Thyroid gland (tissue), 4 donors: Measurements from ENCODE around the gene ST3GAL3.

Experiments used
- CTCF ChIP-seq, 6 experiments: fragments of 200-600 bp in 3 of 6; fragments of 450-650 bp in 3 of 6; sonication (generic) in 3 of 6; IDR thresholded peaks; one replicate each; pipeline ENCODE4 v1.5.1; 2016 to 2019; ENCODE audit warnings: antibody characterized with exemption in 6 of 6, mild to moderate bottlenecking in 2 of 6, inconsistent platforms in 1 of 6, moderate library complexity in 1 of 6
- POLR2A ChIP-seq, 2 donors: fragments of 450-650 bp; IDR thresholded peaks; one replicate each; pipeline ENCODE4 v1.6.1; 2017; ENCODE audit warnings: antibody characterized with exemption in 2 of 2, mild to moderate bottlenecking in 2 of 2, moderate library complexity in 1 of 2

- no peak for TF ChIP-seq CTCF (IDR thresholded peaks at IDR 0.05)
- no peak for TF ChIP-seq POLR2A (IDR thresholded peaks at IDR 0.05)
These were observed 262.0 kb downstream of the ST3GAL3 start for GRCh38 chr1:43969416-43969745.
